ENCODE results near the gene PTDSS2. TPM values are rescaled to one million over a fixed set of nuclear protein-coding genes. Genes with fewer than 3 reads are reported as not detected.
A peak's percentile ranks its signal among the peaks of the same experiment; 100 is the strongest.

PTDSS2 gene
- total RNA-seq, 1 donor from 2014 or later: 30.2 TPM

GRCh38 chr11:530960-531831 is 81.1 kb downstream of the PTDSS2 start:
- TF ChIP-seq, protein P1, sequence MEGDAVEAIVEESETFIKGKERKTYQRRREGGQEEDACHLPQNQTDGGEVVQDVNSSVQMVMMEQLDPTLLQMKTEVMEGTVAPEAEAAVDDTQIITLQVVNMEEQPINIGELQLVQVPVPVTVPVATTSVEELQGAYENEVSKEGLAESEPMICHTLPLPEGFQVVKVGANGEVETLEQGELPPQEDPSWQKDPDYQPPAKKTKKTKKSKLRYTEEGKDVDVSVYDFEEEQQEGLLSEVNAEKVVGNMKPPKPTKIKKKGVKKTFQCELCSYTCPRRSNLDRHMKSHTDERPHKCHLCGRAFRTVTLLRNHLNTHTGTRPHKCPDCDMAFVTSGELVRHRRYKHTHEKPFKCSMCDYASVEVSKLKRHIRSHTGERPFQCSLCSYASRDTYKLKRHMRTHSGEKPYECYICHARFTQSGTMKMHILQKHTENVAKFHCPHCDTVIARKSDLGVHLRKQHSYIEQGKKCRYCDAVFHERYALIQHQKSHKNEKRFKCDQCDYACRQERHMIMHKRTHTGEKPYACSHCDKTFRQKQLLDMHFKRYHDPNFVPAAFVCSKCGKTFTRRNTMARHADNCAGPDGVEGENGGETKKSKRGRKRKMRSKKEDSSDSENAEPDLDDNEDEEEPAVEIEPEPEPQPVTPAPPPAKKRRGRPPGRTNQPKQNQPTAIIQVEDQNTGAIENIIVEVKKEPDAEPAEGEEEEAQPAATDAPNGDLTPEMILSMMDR (IDR thresholded peaks at IDR 0.05; ENCODE audit: borderline replicate concordance): no peak
- Histone ChIP-seq H3K9me3 (replicated peaks) (no peaks in the 10 kb centered on the region), H3K4me1 (peaks cover 38% of the 10 kb centered on the region), H3K36me3 (peaks cover 28% of the 10 kb centered on the region), H3K4me3 (no peak overlapping the region), H3K27me3 (ENCODE audit: low read depth) (no peaks in the 10 kb centered on the region), H3K27ac (replicated peaks) (no peak overlapping the region)
- intact Hi-C loops (cut with micrococcal nuclease): no loop called here
- no peak for DNase-seq

DNA sequence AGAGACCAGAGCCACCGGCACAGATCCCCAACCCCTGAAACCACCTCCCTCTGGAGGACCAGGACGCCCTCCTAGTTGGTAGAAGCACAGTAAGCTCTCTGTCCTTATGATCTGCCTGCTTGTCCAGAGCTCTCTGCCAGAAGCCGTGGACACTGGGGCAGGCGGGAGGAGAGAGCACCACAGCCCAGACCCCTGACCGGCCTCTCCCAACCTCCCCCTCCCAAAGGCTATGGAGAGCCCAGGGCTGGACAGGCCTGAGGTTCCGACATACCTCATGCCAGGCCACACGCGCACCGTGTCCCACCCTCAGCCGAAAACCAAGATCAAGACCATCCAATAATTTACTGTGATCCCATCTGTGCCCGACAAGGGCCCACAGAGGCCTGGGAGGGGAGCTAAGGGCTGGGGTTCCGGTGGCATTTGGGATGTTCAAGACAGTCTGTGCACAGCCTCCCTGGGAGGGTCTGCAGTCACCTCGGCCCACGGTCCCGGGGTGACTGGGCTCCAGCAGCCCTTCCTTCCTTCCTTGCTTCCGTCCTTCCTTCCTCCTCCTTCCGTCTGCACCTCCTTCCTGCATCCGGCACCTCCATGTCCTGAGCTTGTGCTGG is 81.9 kb downstream of the PTDSS2 start:
- H3K4me1 ChIP-seq: peaks cover 46% of the 10 kb centered on the region
- H3K4me3 ChIP-seq: no peak overlapping the region
- intact Hi-C loops (cut with micrococcal nuclease): no loop called here
- TF ChIP-seq, protein P1 (IDR thresholded peaks at IDR 0.05; ENCODE audit: borderline replicate concordance): no peak
- no peak for DNase-seq
- peaks cover 28% of the 10 kb centered on the region for H3K36me3 ChIP-seq
- H3K27me3 ChIP-seq (ENCODE audit: low read depth): peaks cover 6% of the 10 kb centered on the region
- H3K9me3 ChIP-seq (replicated peaks): no peaks in the 10 kb centered on the region
- peak overlapping the region; percentile 48 for H3K27ac ChIP-seq (replicated peaks)

GRCh38 chr11:532527-532985 is 82.5 kb downstream of the PTDSS2 start:
- peaks cover 12% of the 10 kb centered on the region for H3K27me3 ChIP-seq (ENCODE audit: low read depth)
- TF ChIP-seq, protein P1 (IDR thresholded peaks at IDR 0.05; ENCODE audit: borderline replicate concordance): no peak
- H3K4me3 ChIP-seq: no peak overlapping the region
- H3K4me1 ChIP-seq: peaks cover 51% of the 10 kb centered on the region
- intact Hi-C loops (cut with micrococcal nuclease): no loop called here
- H3K27ac ChIP-seq (replicated peaks): peak overlapping the region; percentile 48
- DNase-seq: no peak
- H3K36me3 ChIP-seq: peaks cover 28% of the 10 kb centered on the region
- H3K9me3 ChIP-seq (replicated peaks): no peaks in the 10 kb centered on the region

GRCh38 chr11:532986-533585 is 83.0 kb downstream of the PTDSS2 start:
- Histone ChIP-seq H3K27me3 (ENCODE audit: low read depth) (peaks cover 17% of the 10 kb centered on the region), H3K9me3 (replicated peaks) (no peaks in the 10 kb centered on the region), H3K4me3 (no peak overlapping the region), H3K4me1 (peaks cover 54% of the 10 kb centered on the region), H3K27ac (replicated peaks) (peak overlapping the region; percentile 48), H3K36me3 (peaks cover 28% of the 10 kb centered on the region)
- DNase-seq: no peak
- TF ChIP-seq, protein P1 (IDR thresholded peaks at IDR 0.05; ENCODE audit: borderline replicate concordance): no peak
- intact Hi-C loops (cut with micrococcal nuclease): no loop called here

DNA sequence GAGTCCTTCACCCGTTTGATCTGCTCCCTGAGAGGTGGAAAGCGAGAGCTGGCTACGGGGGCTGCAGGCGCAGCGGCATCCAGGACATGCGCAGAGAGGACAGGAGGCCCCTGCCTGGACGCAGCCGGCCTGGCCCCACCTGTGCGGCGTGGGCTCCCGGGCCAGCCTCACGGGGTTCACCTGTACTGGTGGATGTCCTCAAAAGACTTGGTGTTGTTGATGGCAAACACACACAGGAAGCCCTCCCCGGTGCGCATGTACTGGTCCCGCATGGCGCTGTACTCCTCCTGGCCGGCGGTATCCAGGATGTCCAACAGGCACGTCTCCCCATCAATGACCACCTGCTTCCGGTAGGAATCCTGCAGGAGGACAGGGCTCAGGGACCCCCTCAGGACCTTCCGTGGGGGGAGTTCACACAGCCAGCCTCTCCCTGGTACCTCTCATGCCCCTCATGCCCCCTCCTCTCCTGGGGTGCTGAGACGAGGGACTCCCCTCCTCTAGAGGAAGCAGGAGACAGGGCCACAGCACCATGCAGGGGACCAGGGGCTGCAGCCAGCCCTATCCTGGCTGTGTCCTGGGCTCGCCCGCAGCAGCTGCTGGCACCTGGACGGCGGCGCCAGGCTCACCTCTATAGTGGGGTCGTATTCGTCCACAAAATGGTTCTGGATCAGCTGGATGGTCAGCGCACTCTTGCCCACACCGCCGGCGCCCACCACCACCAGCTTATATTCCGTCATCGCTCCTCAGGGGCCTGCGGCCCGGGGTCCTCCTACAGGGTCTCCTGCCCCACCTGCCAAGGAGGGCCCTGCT is 83.7 kb downstream of the PTDSS2 start:
- peaks cover 22% of the 10 kb centered on the region for H3K27me3 ChIP-seq (ENCODE audit: low read depth)
- no peak overlapping the region for H3K27ac ChIP-seq (replicated peaks)
- peaks cover 54% of the 10 kb centered on the region for H3K4me1 ChIP-seq
- intact Hi-C loops (cut with micrococcal nuclease): no loop called here
- peak overlapping the region; percentile 94 for H3K4me3 ChIP-seq
- TF ChIP-seq, protein P1 (IDR thresholded peaks at IDR 0.05; ENCODE audit: borderline replicate concordance): no peak
- H3K9me3 ChIP-seq (replicated peaks): no peaks in the 10 kb centered on the region
- H3K36me3 ChIP-seq: peaks cover 28% of the 10 kb centered on the region
- no peak for DNase-seq

Measured in left ventricle myocardium inferior (tissue), 1 donor.